Stimulated activated CD8-positive, alpha-beta memory T cell treated with anti-CD3 and anti-CD28 coated beads, Interleukin-7, amount 100 ng/mL, for 24 hours (primary cell): ENCODE data around the gene SLC7A5.
"Not testable (repeated sequence)": the region's sequence is repeated elsewhere in the genome, so short reads cannot be mapped to it uniquely, and the experiment has no call there.

Source experiments
- DNase-seq: peaks from one replicate; pipeline ENCODE4 v3.0.0-alpha.2; 2020; ENCODE audit warnings: low read depth

The SLC7A5 gene

GRCh38 chr16:87822108-87822970 lies 47.0 kb downstream of the SLC7A5 start:
- no peak for DNase-seq

DNA sequence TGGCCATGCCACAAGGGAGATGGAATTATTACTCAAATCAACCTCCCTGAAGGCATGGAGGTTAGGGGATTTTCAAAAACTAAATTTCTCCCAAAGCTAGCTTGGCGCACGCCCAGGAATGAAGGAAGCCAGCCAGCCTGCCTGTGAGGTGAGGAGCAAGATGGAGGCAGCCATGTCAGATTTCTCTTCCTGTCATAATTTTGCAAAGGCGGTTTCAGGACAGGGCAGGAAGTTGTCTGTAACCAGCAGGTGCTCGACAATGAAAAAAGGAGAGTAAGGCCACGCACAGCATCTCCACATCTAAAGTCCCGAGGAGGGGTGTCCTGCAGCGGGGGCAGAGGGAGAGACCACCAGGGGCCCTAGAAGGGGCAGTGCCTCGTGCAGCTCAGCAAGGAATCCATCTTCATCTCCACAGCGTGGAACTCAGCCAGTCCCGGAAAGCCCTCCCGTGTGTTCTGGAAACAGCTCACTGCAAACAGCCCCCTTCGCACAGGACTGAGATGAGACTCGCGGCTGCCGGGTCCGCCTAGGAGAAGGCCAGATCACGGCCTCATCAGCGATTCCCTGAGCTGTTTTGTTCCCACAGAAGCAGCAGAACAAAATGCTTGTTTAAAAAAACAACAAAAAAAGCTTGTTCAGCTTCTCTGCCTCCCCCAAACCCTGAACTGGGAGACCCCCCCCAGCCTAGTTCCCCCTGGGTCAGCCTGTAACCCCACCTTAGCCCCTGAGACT lies 47.8 kb downstream of the SLC7A5 start:
- DNase-seq, result no peak

- DNase-seq, result no peak
Measured at GRCh38 chr16:87819983-87820382, 49.3 kb downstream of the SLC7A5 start.

- DNase-seq, result no peak
Measured at GRCh38 chr16:87819282-87819681, 50.0 kb downstream of the SLC7A5 start.

GRCh38 chr16:87818533-87819161 lies 50.7 kb downstream of the SLC7A5 start:
- DNase-seq, result no peak

- no peak for DNase-seq
Measured at GRCh38 chr16:87817910-87818309, 51.4 kb downstream of the SLC7A5 start.

GRCh38 chr16:87817370-87817769 lies 51.9 kb downstream of the SLC7A5 start:
- not testable (repeated sequence) for DNase-seq

DNA sequence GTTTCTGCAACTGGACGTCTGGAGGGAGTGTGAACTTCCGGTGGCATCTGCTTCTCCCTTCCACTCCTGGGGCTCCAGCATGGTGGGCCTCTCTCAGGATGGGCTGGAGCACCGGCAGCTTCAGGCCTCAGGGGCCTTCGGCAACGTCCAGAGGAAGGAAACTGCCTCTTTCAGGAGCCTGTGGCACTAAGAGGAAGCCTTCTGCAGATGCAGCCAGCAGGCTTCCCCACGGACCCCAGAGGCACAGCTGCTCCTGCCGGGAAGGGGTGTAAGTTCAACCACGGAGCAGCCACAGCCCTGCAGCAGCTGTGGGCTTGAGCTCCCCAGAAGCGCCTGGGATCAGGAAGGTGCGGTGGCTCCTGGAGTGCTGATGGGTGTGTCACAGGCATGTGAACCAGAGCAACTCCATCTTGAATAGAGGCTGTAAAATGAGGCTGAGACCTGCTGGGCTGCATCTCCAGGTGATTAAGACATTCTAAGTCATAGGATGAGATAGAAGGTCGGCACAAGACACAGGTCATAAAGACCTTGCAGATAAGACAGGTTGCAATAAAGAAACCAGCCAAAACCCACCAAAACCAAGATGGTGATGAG lies 52.7 kb downstream of the SLC7A5 start:
- no peak for DNase-seq

DNA sequence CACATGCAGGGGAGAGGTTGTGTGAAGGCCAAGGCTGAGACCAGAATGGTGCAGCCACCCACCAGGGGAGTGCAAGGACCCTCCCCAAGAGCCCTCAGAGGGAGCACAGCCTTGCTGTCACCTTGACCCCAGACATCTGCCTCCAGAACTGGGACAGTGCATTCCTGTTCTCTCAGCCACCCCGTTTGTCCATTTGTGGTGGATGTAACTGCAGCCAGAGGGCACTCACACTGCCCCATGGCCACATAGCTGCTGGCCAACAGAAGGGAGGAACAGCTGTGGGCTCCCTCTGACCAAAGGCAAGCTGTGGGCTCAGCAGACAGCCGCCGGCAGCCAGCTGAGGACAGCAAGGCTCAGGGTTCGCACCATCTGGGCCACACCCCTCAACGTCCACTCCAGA lies 53.7 kb downstream of the SLC7A5 start:
- no peak for DNase-seq

GRCh38 chr16:87812200-87812656 lies 57.1 kb downstream of the SLC7A5 start:
- no peak for DNase-seq

DNA sequence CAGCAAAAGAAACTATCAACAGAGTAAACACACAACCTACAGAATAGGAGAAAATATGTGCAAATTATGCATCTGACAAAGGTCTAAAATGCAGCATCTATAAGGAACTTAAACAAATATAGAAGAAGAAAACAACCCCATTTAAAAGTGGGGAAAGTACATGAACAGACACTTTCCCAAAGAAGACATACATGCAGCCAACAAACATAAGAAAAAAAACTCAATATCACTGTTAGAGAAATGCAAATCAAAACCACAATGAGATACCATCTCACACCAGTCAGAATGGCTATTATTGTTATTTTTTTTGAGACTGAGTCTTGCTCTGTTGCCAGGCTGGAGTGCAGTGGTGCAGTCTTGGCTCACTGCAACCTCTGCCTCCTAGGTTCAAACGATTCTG lies 57.9 kb downstream of the SLC7A5 start:
- not testable (repeated sequence) for DNase-seq

- no peak for DNase-seq
Measured at GRCh38 chr16:87809150-87809902, 60.0 kb downstream of the SLC7A5 start.

DNA sequence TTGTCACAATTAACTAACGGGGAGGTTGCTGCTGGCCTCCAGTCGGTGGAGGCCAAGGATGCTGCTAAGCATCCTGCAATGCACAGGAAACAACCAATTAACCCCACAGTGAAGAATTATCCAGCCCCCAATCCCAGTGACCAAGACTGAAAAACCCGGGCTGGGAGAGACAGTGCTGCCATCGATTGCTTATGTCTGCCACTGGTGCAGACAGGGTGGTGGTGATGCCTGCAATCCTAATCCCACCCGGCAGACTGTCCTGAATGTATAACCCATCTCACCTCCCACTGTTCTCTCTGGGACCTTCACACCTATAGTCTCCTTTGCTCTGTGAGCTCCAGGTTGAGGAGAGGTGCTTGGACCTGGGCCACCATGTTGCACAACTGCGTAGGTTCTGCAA lies 61.2 kb downstream of the SLC7A5 start:
- DNase-seq, result no peak

DNA sequence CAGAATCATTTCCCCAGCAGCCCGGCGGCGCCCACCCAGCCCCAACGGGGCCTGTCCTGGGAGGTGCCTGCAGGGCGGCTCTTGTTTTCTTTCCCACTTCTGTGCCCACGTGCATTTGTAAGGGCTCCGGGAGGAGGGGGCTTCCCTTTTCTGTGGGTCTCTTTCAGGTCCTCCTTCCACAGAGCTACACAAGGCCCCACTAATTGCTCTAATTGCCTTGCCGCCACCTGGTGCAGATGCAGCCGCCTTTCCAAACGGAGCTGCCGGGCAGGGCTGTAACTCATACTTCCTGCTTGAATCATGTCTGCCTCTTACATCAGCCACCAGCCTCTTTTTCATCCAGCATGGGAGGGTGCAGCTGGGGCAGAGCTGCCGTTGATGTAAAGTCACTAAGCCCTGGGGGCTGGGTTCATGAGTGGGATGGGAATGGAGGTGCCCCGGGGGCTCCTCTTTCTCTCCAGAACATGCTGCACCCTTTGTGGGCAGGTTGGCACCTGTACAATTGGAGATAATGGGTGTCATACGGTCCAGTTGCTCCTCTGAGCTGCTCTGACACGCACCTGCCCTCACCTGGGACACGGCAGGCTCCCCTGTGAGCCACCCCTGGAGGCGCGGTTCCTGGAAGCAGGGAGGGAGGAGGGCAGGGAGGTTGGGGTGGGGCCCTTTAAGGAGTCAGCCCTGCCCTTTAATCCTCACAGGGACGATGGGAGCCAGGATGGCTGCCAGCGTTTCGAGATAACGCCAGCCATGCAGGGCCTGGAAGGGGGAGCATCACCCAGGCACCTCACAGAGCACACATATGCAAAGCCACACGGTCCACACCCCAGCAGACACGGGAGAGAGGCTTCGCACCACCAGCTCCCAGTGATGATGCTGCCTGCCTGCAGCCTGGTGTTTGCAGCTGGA lies 62.4 kb downstream of the SLC7A5 start:
- DNase-seq, result peak; percentile 25

- DNase-seq, result no peak
Measured at GRCh38 chr16:87806261-87806640, 63.1 kb downstream of the SLC7A5 start.

DNA sequence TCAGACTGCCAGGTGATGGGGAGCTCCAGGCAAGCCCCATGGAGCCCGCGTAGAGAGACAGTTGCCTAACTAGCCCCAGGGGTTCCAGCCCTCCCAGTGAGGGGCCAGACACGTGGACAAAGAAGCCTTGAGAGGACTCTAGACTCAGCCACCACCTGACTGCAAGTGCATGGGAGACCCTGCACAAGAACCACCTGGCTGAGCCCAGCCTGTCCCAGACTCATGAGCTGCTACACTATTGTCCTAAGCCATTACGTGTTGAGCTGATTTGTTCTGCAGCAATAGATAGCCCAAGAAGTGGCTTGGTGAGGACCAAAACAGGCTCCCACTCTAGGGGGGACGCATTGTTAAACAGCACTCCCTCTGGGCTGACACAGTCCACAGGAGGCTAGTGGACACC lies 65.9 kb downstream of the SLC7A5 start:
- DNase-seq, result no peak

DNA sequence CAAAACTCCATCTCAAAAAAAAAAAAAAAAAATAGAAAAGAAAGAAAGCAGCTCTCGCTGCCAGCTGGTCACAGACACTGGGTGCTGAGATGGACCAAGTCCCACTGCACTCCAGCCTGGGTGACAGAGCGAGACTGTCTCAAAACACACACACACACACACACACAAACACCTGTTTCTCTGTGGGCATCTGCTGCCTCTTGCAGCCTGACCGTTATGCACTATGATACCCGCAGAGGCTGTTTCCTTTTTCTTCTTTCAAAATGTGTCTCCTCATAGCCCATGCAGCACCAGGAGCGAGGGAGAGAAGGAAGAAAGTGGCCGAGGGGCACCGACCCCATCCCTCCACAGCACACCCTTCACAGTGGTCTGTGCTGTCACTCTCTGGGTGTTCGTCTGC lies 66.6 kb downstream of the SLC7A5 start:
- DNase-seq, result no peak

DNA sequence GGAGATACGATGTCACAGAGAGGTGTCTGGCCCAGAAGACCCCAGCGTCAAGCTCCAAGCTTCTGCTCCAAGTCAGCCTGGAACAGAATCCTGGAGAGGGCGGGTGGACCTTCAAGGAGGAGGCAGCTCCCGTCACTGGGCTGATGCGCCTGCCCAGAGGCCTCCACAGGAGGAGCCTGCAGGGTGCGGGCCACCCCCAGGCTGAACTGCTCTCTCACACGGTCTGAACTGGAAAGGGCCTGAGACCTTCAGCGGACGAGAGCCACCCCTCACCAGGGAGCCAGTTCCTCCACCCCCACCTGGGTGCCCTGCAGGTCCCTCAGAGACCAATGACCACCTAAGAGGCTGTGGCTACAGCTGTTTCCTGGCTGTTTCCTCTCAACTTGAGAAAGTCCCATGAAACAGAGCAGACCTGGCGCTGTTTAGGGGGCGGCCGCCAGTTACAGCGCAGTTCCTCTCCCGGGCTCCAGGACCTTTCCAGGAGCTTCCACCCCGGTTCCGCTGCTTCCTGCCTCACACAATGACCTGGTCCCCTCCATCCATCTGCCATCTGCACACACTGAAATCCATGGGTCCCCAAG lies 67.5 kb downstream of the SLC7A5 start:
- no peak for DNase-seq

GRCh38 chr16:87800497-87800896 lies 68.8 kb downstream of the SLC7A5 start:
- no peak for DNase-seq

GRCh38 chr16:87795336-87795735 lies 74.0 kb downstream of the SLC7A5 start:
- no peak for DNase-seq
